ENCODE results near the gene TMUB1. TPM values are rescaled to one million over a fixed set of nuclear protein-coding genes. Genes with fewer than 3 reads are reported as not detected.
A peak's percentile ranks its signal among the peaks of the same experiment; 100 is the strongest.

TMUB1 gene
- total RNA-seq, result 10 to 100 TPM; 18.5 to 40.3 (median 23.4) TPM
- 10 to 100 TPM; 79.4 to 88.2 TPM for polyA plus RNA-seq
- long read RNA-seq, donor 1, transcript TMUB1-203 (2 exons, 1,549 nt), result minor isoform, 14 of 45 reads
- long read RNA-seq, donor 1, transcript TMUB1-201 (3 exons, 1,353 nt), result major isoform, 20 of 45 reads
- long read RNA-seq, donor 1, partial matches to known transcripts, result 0 of 45 reads
- long read RNA-seq, donor 1, other reads (novel, unspliced or antisense), result 11 of 45 reads
- long read RNA-seq, donor 2, transcript TMUB1-201 (3 exons, 1,353 nt), result major isoform, 16 of 32 reads
- long read RNA-seq, donor 2, transcript TMUB1-203 (2 exons, 1,549 nt), result minor isoform, 7 of 32 reads
- long read RNA-seq, donor 2, partial matches to known transcripts, result 0 of 32 reads
- long read RNA-seq, donor 2, other reads (novel, unspliced or antisense), result 8 of 32 reads
- long read RNA-seq, donor 3, transcript TMUB1-201 (3 exons, 1,353 nt), result major isoform, 8 of 11 reads
- long read RNA-seq, donor 3, partial matches to known transcripts, result 0 of 11 reads
- long read RNA-seq, donor 3, other reads (novel, unspliced or antisense), result 1 of 11 reads

- Histone ChIP-seq H3K9me3 (no peaks in the 10 kb centered on the region), H3K27me3 (no peaks in the 10 kb centered on the region), H3K27ac (peak within 1 kb of the TSS; percentile 69 to 98 (median 96)), H3K36me3 (peaks cover 0 to 4% (median 0%) of the 10 kb centered on the region in 9 donors), H3K4me3 (peak within 1 kb of the TSS; percentile 81 to 98 (median 92)), H3K4me1 (peaks cover 35 to 66% (median 62%) of the 10 kb centered on the region in 9 donors)
- WGBS, 2 donors, result 1% methylated on average over 58 to 69 of the region's 69 CpGs
- TF ChIP-seq CTCF (IDR thresholded peaks at IDR 0.05), result no peak
- DNase-seq (peak; percentile 77 to 85), ATAC-seq (peak in 5 of 8 donors; percentile 15 to 29 (median 22))
- intact Hi-C loops (cut with DNase I), result no loop called here
Measured at GRCh38 chr7:151083071-151083823, at the start of gene TMUB1. TMUB1 (minus strand) TSS chr7:151083493; CDS start chr7:151082563, 930 bp downstream.

- intact Hi-C loops (cut with DNase I), result no loop called here
- Histone ChIP-seq H3K27me3 (no peaks in the 10 kb centered on the region), H3K9me3 (no peaks in the 10 kb centered on the region), H3K27ac (no peak overlapping the region), H3K36me3 (peaks cover 0 to 97% (median 16%) of the 10 kb centered on the region in 9 donors), H3K4me1 (peaks cover 0 to 26% (median 11%) of the 10 kb centered on the region in 9 donors), H3K4me3 (no peak overlapping the region)
- ATAC-seq (no peak), DNase-seq (peak in 1 of 2 donors; percentile 5)
- WGBS, 2 donors, result 95 to 98% methylated on average over 21 of the region's 21 CpGs
- no peak for TF ChIP-seq CTCF (IDR thresholded peaks at IDR 0.05)
Measured at GRCh38 chr7:151132461-151133205, 49.3 kb upstream of the TMUB1 start.

GRCh38 chr7:151131592-151132293 is 48.5 kb upstream of the TMUB1 start:
- Histone ChIP-seq H3K4me3 (no peak overlapping the region), H3K4me1 (peaks cover 0 to 17% (median 6%) of the 10 kb centered on the region in 9 donors), H3K9me3 (no peaks in the 10 kb centered on the region), H3K27me3 (no peaks in the 10 kb centered on the region), H3K36me3 (peaks cover 0 to 88% (median 16%) of the 10 kb centered on the region in 9 donors), H3K27ac (no peak overlapping the region)
- TF ChIP-seq CTCF (IDR thresholded peaks at IDR 0.05), result no peak
- WGBS, 2 donors, result 69 to 78% methylated on average over 19 of the region's 19 CpGs
- ATAC-seq (peak in 6 of 8 donors; percentile 12 to 43 (median 28)), DNase-seq (peak in 1 of 2 donors; percentile 15)
- intact Hi-C loops (cut with DNase I), result no loop called here
